Hair follicular keratinocyte (primary cell): ENCODE data around the gene AP2B1. TPM values are rescaled to one million over a fixed set of nuclear protein-coding genes. Genes with fewer than 3 reads are reported as not detected.

Experiments used
- total RNA-seq: library from RNA; depleted of rRNA; stranded (reverse); fragments of >200 nt; gene quantifications from 2 replicates; pipeline ENCODE4 v1.2.3, GENCODE V29; 2015

AP2B1 gene
- 83.3 and 116 TPM in 2 replicates for total RNA-seq

DNA sequence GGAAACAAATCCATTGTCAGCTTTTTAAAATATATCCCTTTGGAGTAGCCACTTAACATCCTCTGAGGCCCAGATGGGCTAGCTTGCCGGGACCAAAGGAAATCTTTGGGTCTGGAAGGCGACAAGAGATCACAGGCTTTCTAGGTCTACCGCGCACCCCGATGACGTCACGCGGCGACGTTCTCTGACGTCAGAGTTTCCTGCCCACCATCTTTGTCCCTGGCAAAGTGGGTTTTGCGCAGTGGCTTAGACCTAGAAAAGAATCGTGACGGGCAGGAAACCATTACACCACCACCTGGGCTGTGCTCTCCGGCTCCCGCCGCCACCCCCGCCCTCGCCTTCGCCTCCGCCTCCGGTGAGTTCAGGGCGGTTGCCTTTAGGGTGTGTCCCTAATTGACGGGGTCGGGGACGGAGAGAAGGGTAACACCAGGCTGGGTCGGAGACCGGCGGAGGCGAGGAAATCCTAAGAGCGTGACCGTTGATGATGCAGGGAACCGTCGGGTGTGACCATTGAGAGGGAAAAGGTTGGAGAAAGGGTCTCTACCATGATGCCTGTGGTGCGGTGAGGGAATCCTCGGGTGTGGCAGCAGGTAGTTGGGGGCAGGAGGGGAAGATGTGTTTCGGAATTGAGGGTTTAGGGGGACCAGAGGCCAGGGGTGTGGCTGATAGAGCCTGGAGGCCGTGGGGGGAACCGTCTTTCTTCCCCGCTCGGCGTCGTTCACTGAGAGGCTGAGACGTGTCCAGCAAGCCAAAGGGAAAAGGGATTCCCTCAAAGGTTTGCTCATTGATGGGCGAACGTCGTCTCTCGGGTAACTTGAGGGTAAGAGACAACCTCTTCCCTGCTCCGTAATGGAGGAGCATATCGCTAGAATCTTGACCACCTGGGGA lies at the start of gene AP2B1:
TSS of gene AP2B1 (plus strand) at position 249 of the 888 bp plus-strand sequence. CDS start 6,709 bp downstream, outside the sequence.

DNA sequence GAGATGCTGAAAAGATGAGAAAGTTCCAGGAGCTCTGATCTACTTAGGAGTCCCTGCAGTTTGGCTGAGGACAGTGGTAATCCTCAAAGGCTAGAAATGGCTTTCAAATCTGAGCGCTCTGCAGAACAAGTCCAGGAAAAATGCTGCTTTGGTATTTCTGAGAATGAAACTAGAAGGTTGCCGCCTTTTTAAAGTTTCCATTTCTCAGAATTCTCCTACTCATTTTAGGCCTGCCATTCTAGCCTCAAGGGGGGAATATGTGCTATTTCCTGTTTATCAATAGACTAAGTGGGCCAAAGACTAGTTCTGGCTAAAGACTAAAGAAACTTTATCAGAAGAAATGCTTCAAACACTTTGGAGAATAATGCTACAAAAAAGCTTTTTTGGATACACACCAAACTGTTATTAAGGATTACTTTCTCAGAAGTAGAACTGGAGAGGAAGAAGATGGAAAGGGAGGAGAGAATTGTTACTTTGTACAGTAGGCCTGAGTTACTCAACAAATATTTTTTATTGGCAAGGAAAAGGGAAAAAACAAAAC lies 49.5 kb upstream of the AP2B1 start, which contains the start of gene SLFN12L:
TSS of gene SLFN12L (minus strand) at position 78 of the 541 bp plus-strand sequence. CDS start 15,314 bp downstream, outside the sequence.

DNA sequence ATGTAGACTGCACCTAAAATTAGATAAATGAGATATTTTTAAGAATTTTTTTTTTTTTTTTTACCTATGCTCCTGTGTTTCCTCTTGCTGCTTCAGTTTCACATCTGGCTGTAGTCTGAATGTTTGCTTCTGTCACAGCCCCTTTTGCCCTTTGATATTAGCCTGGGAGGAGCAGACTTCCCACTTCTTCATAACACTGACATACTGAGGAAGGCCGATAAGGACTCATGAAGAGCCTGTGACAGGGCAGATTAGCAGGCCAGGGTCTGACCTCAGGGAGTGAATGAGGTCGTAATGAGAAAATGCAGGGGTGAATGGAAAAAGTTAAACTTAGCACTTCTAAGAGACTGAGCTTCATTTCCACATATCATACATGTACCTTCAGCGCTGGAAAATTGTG lies 26.4 kb upstream of the AP2B1 start, which contains the start of gene SLFN14:
TSS of gene SLFN14 (minus strand) at position 117 of the 400 bp plus-strand sequence. CDS start 2,757 bp downstream, outside the sequence.

DNA sequence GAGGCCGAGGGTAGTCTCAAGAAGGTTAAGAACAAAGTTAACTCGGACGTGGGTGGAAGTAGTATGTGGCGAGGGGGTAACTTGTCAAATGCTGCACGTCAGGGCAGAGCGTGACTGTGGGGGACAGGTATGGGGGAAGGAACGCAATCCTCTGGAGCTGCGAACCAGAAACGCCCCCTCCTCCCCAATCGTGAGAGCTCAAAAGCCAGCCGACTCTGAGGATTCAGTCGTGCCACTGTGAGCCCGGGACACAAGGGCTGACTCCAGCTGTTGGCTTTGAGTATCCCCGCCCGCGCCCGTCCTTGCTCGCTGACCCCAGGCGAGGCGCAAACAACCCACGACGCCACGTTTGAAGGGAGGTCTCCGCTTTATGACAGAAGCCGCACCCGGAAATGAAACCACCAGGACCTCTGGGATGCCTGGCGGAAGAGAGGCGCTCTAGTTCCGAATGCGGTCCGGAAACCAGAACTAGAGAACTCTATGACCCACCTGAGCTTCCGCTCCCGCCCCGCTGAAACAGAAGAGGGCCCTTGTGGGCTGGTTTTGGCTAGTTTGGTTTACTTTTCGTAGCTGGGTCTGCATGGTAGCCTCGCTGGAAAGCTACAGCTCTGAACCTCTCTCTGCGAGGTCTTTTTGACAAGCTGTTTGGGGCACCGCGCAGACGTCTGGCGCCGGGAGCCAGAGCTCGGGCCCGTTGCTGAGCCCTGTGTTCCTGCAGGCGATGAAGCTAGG lies 8.8 kb upstream of the AP2B1 start, which contains the start of gene PEX12:
TSS of gene PEX12 (minus strand) at position 375 of the 732 bp plus-strand sequence. CDS start 550 bp downstream, outside the sequence.

DNA sequence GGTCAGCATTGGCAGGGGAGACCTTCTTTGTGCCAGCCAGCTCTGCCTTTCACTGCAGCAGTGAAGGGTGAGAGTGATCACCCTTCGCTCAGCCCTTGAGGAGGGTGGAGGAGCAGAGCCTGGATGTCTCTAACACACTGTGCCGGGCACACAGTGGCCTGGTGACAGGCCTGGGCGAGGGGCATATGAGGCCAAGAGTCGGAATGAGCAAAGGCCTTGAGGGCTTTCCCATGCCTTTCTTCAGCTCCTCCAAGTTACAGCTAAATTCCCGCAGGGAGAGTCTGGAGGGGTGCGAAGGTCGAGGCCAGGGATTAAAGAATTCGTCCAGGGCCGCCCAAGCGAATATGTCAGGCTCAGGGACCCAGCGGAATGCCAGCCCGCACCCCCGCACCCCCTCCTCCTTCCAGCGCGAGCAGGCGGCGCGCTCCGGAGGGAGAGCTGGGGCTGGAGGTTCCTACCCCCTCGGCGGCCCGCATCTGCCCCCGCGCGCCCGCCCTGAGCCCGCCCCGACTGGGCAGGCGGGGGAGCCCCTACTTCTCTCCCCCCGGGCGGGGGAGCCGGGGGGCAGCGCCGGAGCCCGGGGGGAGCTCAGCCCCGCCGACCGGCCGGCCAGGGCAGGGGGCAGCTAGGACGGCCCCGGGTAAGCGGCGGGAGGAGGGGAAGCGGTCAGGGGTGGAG lies 144.3 kb downstream of the AP2B1 start, which contains the start of gene RASL10B:
TSS of gene RASL10B (plus strand) at position 401 of the 678 bp plus-strand sequence. CDS start 3,546 bp downstream, outside the sequence.

DNA sequence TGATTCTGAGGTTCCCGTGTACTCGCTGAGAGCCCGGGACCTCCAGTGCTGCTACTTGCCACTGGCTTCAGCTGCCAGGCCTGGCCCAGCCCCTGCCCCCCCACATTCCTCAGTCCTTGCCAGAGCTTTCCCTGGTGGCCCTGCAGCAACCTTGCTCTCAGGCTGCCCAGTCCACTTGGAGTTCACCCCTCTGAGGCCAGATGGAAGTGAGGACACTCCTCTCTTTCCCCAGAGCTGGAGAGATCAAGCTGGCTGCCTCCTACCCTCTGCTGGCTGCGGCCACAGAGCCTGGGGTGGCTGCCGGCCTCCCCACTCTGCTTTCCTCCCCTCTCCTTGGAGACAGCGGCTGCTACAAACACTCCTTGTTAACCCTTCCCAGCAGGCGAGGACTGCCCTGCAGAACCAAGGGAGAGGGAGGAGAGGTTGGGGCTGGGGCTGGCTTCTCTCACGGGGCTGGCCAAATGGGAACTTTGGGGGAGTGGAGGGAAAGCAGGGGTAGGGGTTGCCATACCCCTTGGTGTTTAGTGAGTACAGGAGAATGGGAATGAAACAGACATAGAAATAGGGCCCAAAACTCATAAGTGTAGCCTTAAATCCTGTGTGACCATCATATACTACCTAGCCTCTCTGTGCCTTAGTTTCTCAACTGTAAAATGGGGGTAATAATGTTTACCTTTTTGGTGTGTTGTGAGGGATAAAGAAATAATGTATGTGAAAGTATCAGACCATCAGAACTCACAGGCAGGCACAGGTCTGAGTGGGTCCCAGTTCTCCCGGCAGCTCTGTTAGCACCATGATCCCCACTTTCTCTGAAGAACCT lies 166.0 kb downstream of the AP2B1 start, which contains the start of gene GAS2L2:
TSS of gene GAS2L2 (minus strand) at position 295 of the 820 bp plus-strand sequence. CDS start 389 bp downstream, outside the sequence.

DNA sequence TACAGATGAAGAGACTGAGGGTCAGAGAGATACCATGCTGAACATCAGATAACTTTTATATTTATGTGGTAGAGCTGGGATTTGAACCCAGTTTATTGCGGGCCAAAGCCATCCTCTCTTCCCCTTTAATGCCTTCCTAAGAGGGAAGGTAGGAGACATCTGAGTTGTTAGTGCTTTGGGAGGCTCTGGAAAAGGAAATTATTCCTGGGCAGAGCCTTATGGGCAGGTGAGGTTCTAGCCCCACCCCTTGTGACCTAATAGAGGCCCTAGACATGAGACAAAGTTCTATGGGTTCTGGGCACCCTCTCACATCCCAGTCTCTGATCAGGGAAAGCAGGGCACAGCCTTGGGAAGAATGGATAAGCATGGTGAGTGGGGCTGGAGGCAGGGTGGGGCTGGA lies 173.5 kb downstream of the AP2B1 start, which contains the start of gene C17orf50:
TSS of gene C17orf50 (plus strand) at position 301 of the 400 bp plus-strand sequence. CDS start at position 356, 55 bp downstream.

Other genes starting within 250 kb of the AP2B1 start
- gene SLFN11, start 213.7 kb upstream of the AP2B1 start, total RNA-seq = 0.16 and 2.0 TPM in 2 replicates
- 6.3 and 7.7 TPM in 2 replicates for gene SLFN12, start 154.8 kb upstream of the AP2B1 start, total RNA-seq
- 2.7 and 4.6 TPM in 2 replicates for gene SLFN13, start 138.6 kb upstream of the AP2B1 start, total RNA-seq
- 0.08 TPM in 1 of 2 replicates, not detected in the other for gene SLFN12L, start 49.6 kb upstream of the AP2B1 start, total RNA-seq
- not detected in 2 replicates for gene SLFN14, start 26.5 kb upstream of the AP2B1 start, total RNA-seq
- 2.5 and 4.2 TPM in 2 replicates for gene PEX12, start 8.8 kb upstream of the AP2B1 start, total RNA-seq
- 0.11 TPM in 1 of 2 replicates, not detected in the other for gene RASL10B, start 144.3 kb downstream of the AP2B1 start, total RNA-seq
- gene GAS2L2, start 165.9 kb downstream of the AP2B1 start, total RNA-seq = not detected in 2 replicates
- gene C17orf50, start 173.6 kb downstream of the AP2B1 start, total RNA-seq = not detected in 2 replicates
- gene MMP28, start 208.3 kb downstream of the AP2B1 start, total RNA-seq = 42.0 and 61.6 TPM in 2 replicates
- gene TAF15, start 222.2 kb downstream of the AP2B1 start, total RNA-seq = 15.1 and 23.7 TPM in 2 replicates